Neutrophil (primary cell): ENCODE results near the gene ARIH1.

ENCODE experiments used
- H3K27ac ChIP-seq: fragments of 200-600 bp; sonication (generic); 2 replicates; pipeline ENCODE4 v1.5.1; 2016; ENCODE audit warnings: mild to moderate bottlenecking, moderate library complexity
- H3K27me3 ChIP-seq: fragments of 200-600 bp; sonication (generic); 2 replicates; pipeline ENCODE4 v1.6.0; 2016; ENCODE audit warnings: mild to moderate bottlenecking
- H3K36me3 ChIP-seq: fragments of 200-600 bp; sonication (generic); 2 replicates; pipeline ENCODE4 v1.5.1; 2017
- H3K4me1 ChIP-seq, 2 experiments: fragments of 200-600 bp in 1 of 2; sonication (generic) in 1 of 2; 1 replicate in 1 of 2; 2 replicates in 1 of 2; pipeline versions ENCODE4 v1.5.1 to v1.6.1; 2013 to 2016; ENCODE audit warnings: low read depth in 1 of 2, low read length in 1 of 2, mild to moderate bottlenecking in 1 of 2, moderate library complexity in 1 of 2; ENCODE audit not compliant: control insufficient read depth in 1 of 2, insufficient read depth in 1 of 2
- H3K4me3 ChIP-seq, 2 experiments: fragments of 200-600 bp in 1 of 2; sonication (generic) in 1 of 2; 1 replicate in 1 of 2; 2 replicates in 1 of 2; pipeline ENCODE4 v1.5.1; 2013 to 2016; ENCODE audit warnings: low read depth in 1 of 2, low read length in 1 of 2, mild to moderate bottlenecking in 1 of 2, moderate library complexity in 1 of 2
- H3K9me3 ChIP-seq: fragments of 200-600 bp; sonication (generic); 2 replicates; pipeline ENCODE4 v1.5.1; 2016
- TF ChIP-seq, protein P1 (sequence below): fragments of 200-600 bp; sonication (generic); IDR thresholded peaks from 2 replicates; pipeline ENCODE4 v1.5.1; 2016; ENCODE audit warnings: antibody characterized with exemption

ARIH1 gene

DNA sequence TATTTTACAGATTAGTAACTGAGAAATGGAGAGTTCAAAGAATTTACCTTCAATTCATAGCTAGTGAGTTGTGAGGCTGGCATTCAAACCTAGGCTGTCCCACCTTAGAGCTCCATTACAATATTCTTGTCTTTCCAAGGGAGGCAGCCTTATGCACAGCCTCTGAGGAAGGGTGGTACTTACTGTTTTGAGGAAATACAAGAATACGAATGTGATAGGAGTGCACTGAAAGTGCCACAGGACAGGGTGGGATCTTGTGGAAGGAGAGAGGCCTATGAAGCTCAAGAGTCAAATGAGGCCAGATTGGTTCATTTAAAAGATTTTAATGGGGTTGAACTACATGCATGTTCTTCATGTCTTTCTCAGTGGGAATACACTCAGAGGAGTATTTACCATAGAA is 86.3 kb downstream of the ARIH1 start:
- H3K9me3 ChIP-seq = no peaks in the 10 kb centered on the region
- TF ChIP-seq, protein P1, sequence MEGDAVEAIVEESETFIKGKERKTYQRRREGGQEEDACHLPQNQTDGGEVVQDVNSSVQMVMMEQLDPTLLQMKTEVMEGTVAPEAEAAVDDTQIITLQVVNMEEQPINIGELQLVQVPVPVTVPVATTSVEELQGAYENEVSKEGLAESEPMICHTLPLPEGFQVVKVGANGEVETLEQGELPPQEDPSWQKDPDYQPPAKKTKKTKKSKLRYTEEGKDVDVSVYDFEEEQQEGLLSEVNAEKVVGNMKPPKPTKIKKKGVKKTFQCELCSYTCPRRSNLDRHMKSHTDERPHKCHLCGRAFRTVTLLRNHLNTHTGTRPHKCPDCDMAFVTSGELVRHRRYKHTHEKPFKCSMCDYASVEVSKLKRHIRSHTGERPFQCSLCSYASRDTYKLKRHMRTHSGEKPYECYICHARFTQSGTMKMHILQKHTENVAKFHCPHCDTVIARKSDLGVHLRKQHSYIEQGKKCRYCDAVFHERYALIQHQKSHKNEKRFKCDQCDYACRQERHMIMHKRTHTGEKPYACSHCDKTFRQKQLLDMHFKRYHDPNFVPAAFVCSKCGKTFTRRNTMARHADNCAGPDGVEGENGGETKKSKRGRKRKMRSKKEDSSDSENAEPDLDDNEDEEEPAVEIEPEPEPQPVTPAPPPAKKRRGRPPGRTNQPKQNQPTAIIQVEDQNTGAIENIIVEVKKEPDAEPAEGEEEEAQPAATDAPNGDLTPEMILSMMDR = no peak
- peaks cover 47% of the 10 kb centered on the region for H3K36me3 ChIP-seq
- H3K27ac ChIP-seq = no peak overlapping the region
- no peak overlapping the region for H3K4me3 ChIP-seq
- H3K27me3 ChIP-seq = no peaks in the 10 kb centered on the region
- H3K4me1 ChIP-seq = peaks cover 12% of the 10 kb centered on the region in 2 experiments

DNA sequence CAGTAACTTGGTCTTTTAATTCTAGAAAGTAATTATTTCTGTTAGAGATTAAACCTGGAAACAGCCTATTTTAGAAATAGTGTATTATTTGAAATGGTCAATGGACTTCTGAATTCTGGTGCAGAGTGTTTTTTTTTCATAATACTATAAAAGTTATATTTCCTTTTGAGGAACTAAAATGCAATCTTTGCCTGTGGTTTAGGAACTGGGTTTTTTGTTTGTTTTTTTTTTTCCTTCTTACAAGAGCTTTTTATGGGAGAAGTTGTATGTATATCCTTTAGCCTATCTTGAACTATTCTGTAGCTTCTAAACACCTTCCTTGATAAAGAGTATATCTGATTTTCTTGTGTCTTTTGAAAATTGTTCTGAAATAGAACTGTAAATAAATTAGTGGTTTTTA is 88.3 kb downstream of the ARIH1 start:
- Histone ChIP-seq H3K27me3 (no peaks in the 10 kb centered on the region), H3K27ac (peak overlapping the region; percentile 30), H3K9me3 (no peaks in the 10 kb centered on the region), H3K36me3 (peaks cover 55% of the 10 kb centered on the region), H3K4me3 (no peak overlapping the region), H3K4me1 (peaks cover 12% of the 10 kb centered on the region in 2 experiments)
- TF ChIP-seq, protein P1 = no peak

DNA sequence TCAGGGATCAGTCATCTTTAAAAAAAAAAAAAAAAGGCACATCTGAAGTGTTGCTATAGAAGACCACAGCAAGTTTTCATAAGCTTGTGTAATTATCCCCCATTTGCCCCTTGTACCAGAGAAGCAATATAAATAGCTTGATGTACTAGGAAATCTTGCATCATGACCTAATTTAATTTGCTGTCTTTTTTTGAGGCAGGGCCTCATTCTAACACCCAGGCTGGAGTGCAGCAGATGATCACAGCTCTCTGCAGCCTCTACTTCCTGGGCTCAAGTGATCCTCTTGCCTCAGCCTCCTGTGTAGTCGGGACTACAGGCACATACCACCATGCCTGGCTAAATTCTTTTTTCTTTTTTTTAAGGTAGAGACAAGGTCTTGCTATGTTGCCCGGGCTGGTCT is 88.7 kb downstream of the ARIH1 start:
- peaks cover 12% of the 10 kb centered on the region in 2 experiments for H3K4me1 ChIP-seq
- no peaks in the 10 kb centered on the region for H3K9me3 ChIP-seq
- H3K36me3 ChIP-seq = peaks cover 60% of the 10 kb centered on the region
- H3K27ac ChIP-seq = no peak overlapping the region
- H3K4me3 ChIP-seq = no peak overlapping the region
- TF ChIP-seq, protein P1 = no peak
- no peaks in the 10 kb centered on the region for H3K27me3 ChIP-seq

DNA sequence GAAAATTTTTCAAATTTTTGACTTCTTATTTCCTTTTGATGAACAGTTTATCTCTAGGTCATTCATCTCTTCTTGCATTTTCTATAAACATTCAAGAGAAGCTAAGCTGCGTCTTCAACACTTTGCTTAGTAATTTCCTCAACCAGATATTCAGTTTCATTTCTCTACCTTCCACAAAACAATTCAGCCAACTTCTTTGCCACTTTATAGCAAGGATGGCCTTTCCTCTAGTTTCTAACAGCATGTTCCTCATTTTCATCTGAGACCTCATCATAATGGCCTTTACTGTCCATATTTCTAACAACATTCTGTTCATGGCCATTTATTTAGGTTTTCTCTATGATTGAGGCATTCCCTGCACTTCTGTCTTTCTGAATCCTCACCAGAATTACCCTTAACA is 90.0 kb downstream of the ARIH1 start:
- Histone ChIP-seq H3K4me3 (no peak overlapping the region), H3K27me3 (no peaks in the 10 kb centered on the region), H3K36me3 (peaks cover 64% of the 10 kb centered on the region), H3K27ac (no peak overlapping the region), H3K9me3 (no peaks in the 10 kb centered on the region), H3K4me1 (peaks cover 12% of the 10 kb centered on the region in 2 experiments)
- TF ChIP-seq, protein P1 = no peak

DNA sequence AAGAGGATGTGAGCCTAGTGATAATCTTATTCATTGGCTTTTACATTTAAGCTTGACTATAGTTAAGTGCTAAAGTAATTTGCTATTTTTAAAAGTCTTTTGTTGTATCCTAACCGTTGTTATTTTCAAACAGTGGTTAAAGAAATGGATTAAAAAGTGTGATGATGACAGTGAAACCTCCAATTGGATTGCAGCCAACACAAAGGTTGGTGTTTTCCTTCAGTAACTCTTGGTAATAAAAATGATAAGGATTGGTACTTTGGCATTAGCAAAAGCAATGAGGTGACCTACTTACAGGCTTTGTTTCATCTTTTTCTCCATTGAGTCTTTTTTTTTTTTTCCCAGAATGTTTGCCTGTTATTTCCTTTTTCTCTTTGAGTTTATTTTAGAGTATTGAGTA is 92.8 kb downstream of the ARIH1 start:
- H3K4me3 ChIP-seq = no peak overlapping the region
- H3K4me1 ChIP-seq = peaks cover 3 to 6% of the 10 kb centered on the region in 2 experiments
- no peaks in the 10 kb centered on the region for H3K9me3 ChIP-seq
- H3K27me3 ChIP-seq = no peaks in the 10 kb centered on the region
- TF ChIP-seq, protein P1 = no peak
- H3K36me3 ChIP-seq = peaks cover 81% of the 10 kb centered on the region
- no peak overlapping the region for H3K27ac ChIP-seq

DNA sequence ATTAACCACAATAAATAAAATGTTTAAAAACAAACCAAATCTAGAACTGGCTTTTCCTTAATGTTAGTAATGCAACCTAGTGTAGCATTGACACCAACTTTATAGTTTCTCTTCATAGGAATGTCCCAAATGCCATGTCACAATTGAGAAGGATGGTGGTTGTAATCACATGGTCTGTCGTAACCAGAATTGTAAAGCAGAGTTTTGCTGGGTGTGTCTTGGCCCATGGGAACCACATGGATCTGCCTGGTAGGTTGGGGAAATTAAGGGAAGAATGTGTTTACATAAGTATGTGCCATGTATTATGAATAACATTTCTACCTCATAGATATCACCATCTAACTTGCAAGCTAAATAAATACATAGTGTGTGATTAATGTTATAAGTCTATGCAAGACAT is 95.9 kb downstream of the ARIH1 start:
- Histone ChIP-seq H3K27me3 (no peaks in the 10 kb centered on the region), H3K4me1 (peaks cover 0 to 6% of the 10 kb centered on the region in 2 experiments), H3K27ac (no peak overlapping the region), H3K4me3 (no peak overlapping the region), H3K9me3 (no peaks in the 10 kb centered on the region), H3K36me3 (peaks cover 91% of the 10 kb centered on the region)
- TF ChIP-seq, protein P1 = no peak
